Raji (cell line): ENCODE measurements around the gene PCSK5.

Source experiments
- POLR2A ChIP-seq: IDR thresholded peaks from 2 replicates; pipeline ENCODE4 v1.6.1; 2011; ENCODE audit warnings: low read depth, low read length, control low read depth; ENCODE audit not compliant: insufficient read depth

The PCSK5 gene

GRCh38 chr9:76090330-76090729 lies 199.9 kb downstream of the PCSK5 start:
- TF ChIP-seq POLR2A = no peak

- no peak for TF ChIP-seq POLR2A
Observed at GRCh38 chr9:76090909-76091308, 200.4 kb downstream of the PCSK5 start.

- TF ChIP-seq POLR2A = no peak
Observed at GRCh38 chr9:76092572-76092971, 202.1 kb downstream of the PCSK5 start.

- no peak for TF ChIP-seq POLR2A
Observed at GRCh38 chr9:76095585-76095984, 205.1 kb downstream of the PCSK5 start.

- no peak for TF ChIP-seq POLR2A
Observed at GRCh38 chr9:76099516-76099915, 209.0 kb downstream of the PCSK5 start.

GRCh38 chr9:76101075-76101474 lies 210.6 kb downstream of the PCSK5 start:
- TF ChIP-seq POLR2A = no peak

- no peak for TF ChIP-seq POLR2A
Observed at GRCh38 chr9:76101491-76101890, 211.0 kb downstream of the PCSK5 start.

- TF ChIP-seq POLR2A = no peak
Observed at GRCh38 chr9:76101947-76102346, 211.5 kb downstream of the PCSK5 start.

- TF ChIP-seq POLR2A = no peak
Observed at GRCh38 chr9:76103531-76104315, 213.2 kb downstream of the PCSK5 start.

- TF ChIP-seq POLR2A = no peak
Observed at GRCh38 chr9:76107482-76107881, 217.0 kb downstream of the PCSK5 start.

- TF ChIP-seq POLR2A = no peak
Observed at GRCh38 chr9:76109953-76110352, 219.5 kb downstream of the PCSK5 start.

- no peak for TF ChIP-seq POLR2A
Observed at GRCh38 chr9:76112151-76112550, 221.7 kb downstream of the PCSK5 start.

- TF ChIP-seq POLR2A = no peak
Observed at GRCh38 chr9:76114144-76114543, 223.7 kb downstream of the PCSK5 start.

- TF ChIP-seq POLR2A = no peak
Observed at GRCh38 chr9:76115396-76115795, 224.9 kb downstream of the PCSK5 start.

GRCh38 chr9:76115982-76116646 lies 225.6 kb downstream of the PCSK5 start:
- no peak for TF ChIP-seq POLR2A

GRCh38 chr9:76116913-76117312 lies 226.4 kb downstream of the PCSK5 start:
- TF ChIP-seq POLR2A = no peak
